KOPT-K1 (cell line): ENCODE results near the gene PUS1.
"Not testable (repeated sequence)": the region's sequence is repeated elsewhere in the genome, so short reads cannot be mapped to it uniquely, and the experiment has no call there.

Experiments
- H3K27ac ChIP-seq: fragments of 200-600 bp; sonication (generic); 2 replicates; pipeline ENCODE4 v1.5.1; 2016; ENCODE audit warnings: antibody characterized with exemption, mild to moderate bottlenecking, low read depth, low read length; ENCODE audit not compliant: poor library complexity, severe bottlenecking
- H3K36me3 ChIP-seq: fragments of 200-600 bp; sonication (generic); 2 replicates; pipeline ENCODE4 v1.5.1; 2017; ENCODE audit warnings: antibody characterized with exemption, mild to moderate bottlenecking, low read length, moderate library complexity; ENCODE audit not compliant: insufficient read depth
- H3K9me3 ChIP-seq: fragments of 200-600 bp; sonication (generic); 2 replicates; pipeline ENCODE4 v1.5.1; 2017; ENCODE audit warnings: antibody characterized with exemption, low read length, mild to moderate bottlenecking; ENCODE audit not compliant: insufficient read depth, poor library complexity, severe bottlenecking

Gene PUS1

DNA sequence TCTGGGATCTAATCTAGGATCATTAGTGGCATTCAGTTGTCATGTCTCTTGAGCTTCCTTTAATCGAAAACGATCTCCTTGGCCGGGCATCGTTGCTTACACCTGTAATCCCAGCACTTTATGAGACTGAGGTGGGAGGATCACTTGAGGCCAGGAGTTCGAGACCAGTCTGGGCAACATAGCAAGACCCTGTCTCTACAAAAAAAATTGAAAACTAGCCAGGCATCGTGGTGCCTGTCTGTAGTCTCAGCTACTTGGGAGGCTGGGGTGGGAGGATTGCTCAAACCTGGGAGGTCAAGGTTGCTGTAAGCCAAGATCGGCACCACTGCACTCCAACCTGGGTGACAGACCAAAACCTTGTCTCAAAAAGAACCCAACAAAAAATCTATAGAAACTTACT is 9.0 kb downstream of the PUS1 start:
- Histone ChIP-seq H3K36me3 (peaks cover 100% of the 10 kb centered on the region), H3K27ac (no peak overlapping the region), H3K9me3 (no peaks in the 10 kb centered on the region)

DNA sequence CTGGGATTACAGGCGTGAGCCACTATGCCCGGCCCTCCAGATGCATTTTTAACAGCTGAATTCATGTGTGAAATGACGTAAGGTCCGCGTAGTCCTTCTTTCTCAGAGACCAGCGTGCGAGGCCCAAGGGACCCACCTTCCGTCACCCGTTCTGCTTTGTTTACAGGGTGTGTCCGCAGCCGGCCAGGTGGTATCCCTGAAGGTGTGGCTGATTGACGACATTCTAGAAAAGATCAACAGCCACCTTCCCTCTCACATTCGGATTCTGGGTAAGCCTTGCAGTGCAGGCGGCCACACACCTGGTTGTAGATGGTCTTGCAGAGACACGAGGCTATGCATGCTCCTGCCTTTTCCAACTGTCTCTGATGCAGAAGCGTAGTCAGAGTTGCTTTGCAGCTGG is 9.9 kb downstream of the PUS1 start:
- H3K27ac ChIP-seq: no peak overlapping the region
- peaks cover 100% of the 10 kb centered on the region for H3K36me3 ChIP-seq
- no peaks in the 10 kb centered on the region for H3K9me3 ChIP-seq

DNA sequence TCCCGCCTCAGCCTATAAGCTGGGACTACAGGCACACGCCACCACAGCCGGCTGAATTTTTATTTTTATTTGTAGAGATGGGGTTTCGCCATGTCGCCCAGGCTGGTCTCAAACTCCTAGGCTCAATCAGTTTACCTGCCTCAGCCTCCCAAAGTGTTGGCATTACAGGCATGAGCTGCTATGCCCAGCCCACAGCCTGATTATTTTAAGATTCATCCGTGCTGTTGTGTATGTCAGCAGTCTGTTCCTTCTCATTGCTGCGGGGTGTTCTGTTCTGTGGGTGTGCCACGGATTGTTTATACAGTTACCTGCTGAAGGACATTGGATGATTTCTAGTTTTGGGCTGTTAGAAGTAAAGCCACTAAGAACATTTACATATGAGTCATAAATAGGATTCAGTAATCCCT is 11.1 kb downstream of the PUS1 start:
- H3K36me3 ChIP-seq: peaks cover 100% of the 10 kb centered on the region
- H3K27ac ChIP-seq: no peak overlapping the region
- H3K9me3 ChIP-seq: no peaks in the 10 kb centered on the region

DNA sequence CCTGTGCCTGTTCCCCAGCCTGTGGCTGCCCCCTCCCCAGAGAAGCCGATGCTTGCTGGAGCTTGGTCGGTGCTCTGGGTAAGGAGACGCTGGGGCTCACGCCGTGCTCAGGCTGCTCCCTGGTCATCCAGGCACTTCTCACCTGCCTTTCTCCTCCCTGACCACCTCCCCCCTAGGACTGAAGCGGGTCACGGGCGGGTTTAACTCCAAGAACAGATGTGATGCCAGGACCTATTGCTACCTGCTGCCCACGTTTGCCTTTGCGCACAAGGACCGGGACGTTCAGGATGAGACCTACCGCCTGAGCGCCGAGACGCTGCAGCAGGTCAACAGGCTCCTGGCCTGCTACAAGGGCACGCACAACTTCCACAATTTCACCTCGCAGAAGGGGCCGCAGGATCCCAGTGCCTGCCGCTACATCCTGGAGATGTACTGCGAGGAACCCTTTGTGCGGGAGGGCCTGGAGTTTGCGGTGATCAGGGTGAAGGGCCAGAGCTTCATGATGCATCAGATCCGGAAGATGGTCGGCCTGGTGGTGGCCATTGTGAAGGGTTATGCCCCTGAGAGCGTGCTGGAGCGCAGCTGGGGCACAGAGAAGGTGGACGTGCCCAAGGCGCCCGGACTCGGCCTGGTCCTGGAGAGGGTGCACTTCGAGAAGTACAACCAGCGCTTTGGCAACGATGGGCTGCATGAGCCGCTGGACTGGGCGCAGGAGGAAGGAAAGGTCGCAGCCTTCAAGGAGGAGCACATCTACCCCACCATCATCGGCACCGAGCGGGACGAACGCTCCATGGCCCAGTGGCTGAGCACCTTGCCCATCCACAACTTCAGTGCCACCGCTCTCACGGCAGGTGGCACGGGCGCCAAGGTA is 12.3 kb downstream of the PUS1 start:
- H3K36me3 ChIP-seq: peaks cover 89% of the 10 kb centered on the region
- no peaks in the 10 kb centered on the region for H3K9me3 ChIP-seq
- H3K27ac ChIP-seq: no peak overlapping the region

DNA sequence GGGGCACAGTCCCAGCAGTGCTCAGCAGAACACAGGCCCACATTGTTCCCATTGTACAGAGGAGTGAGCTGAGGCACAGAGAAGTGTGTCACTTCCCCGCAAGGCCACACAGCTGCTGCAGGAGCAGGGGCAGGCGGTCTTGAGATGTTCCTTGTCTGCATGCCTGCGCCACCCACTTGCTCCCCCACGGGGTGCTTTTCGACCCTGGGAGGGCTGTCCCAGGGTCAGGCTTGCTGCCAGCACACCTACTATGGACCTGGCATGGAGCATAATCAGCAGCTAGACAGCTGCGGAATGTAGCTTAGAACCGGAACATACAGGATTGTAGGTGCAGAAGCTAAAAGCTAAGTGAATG is 12.9 kb downstream of the PUS1 start:
- Histone ChIP-seq H3K36me3 (peaks cover 83% of the 10 kb centered on the region), H3K27ac (no peak overlapping the region), H3K9me3 (no peaks in the 10 kb centered on the region)

DNA sequence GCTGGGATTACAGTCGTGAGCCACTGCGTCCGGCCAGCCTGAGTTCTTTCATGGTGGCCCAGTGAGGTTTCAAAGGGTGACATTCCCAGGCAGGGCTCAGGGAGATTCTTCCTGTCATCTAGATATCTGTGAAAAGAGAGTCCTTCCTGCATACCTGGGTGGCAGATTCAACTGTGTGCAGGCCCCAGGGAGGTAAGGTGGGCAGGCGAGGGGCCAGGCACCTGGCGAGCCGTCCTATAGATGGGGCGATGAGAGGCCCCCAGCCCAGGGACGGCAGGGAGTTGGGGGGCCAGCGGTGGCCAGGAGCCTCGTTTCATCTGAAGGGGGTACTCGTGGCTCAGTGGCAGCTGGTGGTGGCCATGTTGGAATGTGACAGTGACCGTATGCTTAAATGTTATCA is 13.6 kb downstream of the PUS1 start:
- peaks cover 76% of the 10 kb centered on the region for H3K36me3 ChIP-seq

DNA sequence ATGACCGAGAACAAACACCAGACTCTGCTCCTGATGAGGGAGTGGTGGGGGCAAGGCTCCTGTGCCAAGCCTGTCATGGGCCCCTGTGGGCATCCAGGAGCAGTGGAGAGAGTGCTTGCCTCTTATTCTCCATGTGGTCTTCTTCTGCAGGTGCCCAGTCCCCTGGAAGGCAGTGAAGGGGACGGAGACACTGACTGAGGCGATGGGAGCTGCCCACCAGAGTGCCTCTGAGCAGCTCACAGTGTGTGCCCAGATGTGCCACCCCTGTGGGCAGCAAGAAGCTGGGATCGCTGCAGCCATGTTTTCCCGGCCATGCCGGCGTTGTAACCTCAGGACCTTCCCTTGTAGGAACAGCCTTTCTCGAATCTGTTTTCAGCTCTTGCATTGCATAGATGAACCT is 14.3 kb downstream of the PUS1 start:
- H3K9me3 ChIP-seq: no peaks in the 10 kb centered on the region
- peaks cover 69% of the 10 kb centered on the region for H3K36me3 ChIP-seq
- no peak overlapping the region for H3K27ac ChIP-seq

More for the DNA sequence above, 13.6 kb downstream of the PUS1 start:
- no peak overlapping the region for H3K27ac ChIP-seq
- H3K9me3 ChIP-seq: no peaks in the 10 kb centered on the region

DNA sequence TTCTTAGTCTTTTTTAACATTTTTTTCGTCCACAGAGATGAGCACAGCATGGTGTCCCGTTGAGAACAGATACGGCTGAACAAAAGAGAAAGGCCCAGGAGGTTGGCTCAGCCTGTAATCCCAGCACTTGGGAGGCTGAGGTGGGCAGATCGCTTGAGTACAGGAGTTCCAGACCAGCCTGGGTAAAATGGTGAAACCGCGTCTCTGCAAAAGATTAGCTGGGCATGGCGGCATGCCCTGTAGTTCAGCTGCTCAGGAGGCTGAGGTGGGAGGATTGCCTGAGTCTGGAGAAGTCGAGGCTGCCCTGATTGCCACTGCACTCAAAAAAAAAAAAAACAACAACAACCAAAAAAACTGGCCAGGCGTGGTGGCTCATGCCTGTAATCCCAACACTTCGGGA is 14.8 kb downstream of the PUS1 start:
- H3K9me3 ChIP-seq: no peaks in the 10 kb centered on the region
- H3K36me3 ChIP-seq: peaks cover 64% of the 10 kb centered on the region
- no peak overlapping the region for H3K27ac ChIP-seq

DNA sequence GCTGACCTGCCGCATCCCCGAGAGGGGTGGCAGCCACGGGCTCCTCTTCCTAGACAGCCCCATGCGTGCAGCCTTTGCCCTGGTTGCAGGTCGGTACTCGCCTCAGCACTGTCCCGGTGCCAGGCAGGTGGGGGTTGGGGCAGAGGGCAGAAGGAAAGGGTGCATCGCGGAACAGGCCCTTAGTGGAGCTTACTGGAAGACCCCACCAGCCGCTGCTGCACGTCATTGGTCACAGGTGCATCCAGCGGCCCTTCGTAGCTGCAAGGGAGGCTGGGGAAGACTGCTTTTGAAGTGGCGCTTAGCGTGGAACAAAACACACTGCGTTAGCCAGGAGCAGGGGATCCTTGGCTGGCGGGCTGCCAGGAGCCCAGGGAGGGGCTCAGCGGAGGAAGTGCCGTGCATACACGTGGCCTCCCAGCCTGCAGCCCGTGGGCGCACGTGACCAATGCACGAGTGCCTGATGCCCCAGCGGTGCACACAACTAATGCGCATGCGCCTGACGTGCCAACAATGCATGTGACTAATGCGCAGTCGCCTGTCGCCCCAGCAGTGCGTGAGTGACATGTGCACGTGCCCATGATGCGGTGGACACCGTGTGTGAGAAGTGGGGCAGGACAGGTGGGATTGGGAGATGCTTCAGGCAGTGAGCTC is 15.7 kb downstream of the PUS1 start:
- no peaks in the 10 kb centered on the region for H3K9me3 ChIP-seq

DNA sequence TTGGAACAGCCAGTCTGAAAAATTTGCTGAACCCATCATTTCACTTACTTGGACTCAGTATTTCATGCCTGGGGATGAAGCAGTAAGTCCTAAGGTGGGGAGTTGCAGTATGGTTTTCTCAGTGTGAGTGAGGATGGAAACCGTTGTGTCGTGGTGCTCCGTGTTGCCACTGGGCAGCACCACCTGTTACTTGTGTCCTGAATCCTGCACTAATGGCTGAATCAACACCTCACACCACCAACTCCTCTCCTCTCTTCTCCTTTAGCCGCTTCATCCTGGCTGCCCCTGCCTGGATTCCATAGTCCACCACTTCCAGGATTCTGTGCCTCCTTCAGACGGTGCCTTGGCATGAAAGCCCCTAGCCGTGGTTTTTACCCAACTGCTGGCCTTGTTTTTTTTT is 17.7 kb downstream of the PUS1 start:
- Histone ChIP-seq H3K27ac (no peak overlapping the region), H3K9me3 (no peaks in the 10 kb centered on the region), H3K36me3 (peaks cover 35% of the 10 kb centered on the region)

More for the DNA sequence above, 15.7 kb downstream of the PUS1 start:
- Histone ChIP-seq H3K36me3 (peaks cover 56% of the 10 kb centered on the region), H3K27ac (no peak overlapping the region)

DNA sequence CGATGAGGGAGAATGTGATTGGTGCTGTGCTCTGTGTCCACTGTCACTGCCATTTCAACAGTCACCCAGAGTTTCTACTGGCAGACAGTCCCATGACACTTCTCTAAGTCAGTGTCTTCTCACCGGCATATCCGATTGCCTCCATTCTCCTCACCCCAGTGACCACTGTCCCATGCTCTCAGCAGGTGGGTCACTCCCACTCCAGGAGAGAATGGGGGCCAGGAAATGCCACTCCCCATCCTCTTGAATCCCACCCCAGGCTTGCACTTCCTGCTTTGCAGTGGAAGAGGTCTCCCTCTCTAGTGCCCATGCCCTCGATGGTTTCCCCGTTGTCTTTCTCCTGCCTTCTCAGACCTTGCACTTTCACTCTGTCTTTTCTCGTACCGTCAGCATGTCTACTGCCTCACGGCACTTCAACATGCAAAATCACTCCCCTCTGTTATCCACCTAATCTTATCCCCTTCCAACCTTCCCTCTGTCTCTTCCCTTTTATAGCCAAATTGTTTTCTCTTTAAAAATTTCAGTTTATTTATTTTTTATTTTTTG is 18.5 kb downstream of the PUS1 start:
- peaks cover 27% of the 10 kb centered on the region for H3K36me3 ChIP-seq
- no peaks in the 10 kb centered on the region for H3K9me3 ChIP-seq
- H3K27ac ChIP-seq: no peak overlapping the region

DNA sequence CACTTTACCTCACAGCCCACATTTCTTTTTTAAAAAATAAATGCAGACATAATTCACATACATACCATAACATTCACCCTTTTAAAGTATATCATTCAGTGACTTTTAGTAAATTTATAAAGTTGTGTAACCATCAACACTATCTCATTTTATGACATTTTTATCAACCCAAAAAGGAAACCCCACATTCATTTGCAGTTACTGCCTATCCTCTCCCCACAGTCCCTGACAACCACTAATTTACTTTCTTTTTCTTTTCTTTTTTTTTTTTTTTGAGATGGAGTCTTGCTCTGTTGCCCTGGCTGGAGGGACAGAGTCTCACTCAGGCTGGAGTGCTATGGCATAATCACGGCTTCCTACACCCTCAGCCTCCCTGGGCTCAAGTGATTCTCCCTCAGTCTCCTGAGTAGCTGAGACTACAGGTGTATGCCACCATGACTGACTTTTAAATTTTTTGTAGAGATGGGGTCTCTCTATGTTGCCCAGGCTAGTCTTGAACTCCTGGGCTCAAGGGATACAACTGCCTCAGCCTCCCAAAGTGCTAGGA is 19.2 kb downstream of the PUS1 start:
- Histone ChIP-seq H3K27ac (no peak overlapping the region), H3K9me3 (no peaks in the 10 kb centered on the region), H3K36me3 (peaks cover 20% of the 10 kb centered on the region)

DNA sequence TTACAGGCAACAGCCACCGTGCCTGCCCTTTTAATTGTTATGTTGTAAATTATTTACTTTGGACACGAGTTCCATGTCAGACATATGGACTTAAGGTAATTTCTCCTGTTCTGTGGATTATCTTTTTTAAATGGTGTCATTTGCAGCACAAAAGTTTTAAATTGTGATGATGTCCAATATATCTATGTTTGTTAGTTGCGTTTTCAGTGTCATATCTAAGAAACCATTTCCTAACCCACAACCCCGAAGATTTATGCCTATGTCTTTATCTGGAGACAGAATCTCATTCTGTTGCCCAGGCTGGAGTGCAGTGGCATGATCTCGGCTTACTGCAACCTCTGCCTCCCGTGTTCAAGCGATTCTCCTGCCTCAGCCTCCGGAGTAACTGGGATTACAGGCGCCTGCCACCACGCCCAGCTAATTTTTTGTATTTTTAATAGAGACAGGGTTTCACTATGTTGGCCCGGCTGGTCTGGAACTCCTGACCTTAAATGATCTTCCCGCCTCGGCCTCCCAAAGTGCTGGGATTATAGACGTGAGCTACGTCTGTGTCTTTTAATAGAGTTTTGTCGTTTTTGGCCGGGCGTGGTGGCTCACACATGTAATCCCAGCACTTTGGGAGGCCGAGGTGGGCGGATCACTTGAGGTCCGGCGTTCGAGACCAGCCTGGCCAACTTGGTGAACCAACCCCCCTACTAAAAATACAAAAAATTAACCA is 19.8 kb downstream of the PUS1 start:
- Histone ChIP-seq H3K36me3 (peaks cover 14% of the 10 kb centered on the region), H3K27ac (peak overlapping the region; percentile 93)
- H3K9me3 ChIP-seq: not testable (repeated sequence)

DNA sequence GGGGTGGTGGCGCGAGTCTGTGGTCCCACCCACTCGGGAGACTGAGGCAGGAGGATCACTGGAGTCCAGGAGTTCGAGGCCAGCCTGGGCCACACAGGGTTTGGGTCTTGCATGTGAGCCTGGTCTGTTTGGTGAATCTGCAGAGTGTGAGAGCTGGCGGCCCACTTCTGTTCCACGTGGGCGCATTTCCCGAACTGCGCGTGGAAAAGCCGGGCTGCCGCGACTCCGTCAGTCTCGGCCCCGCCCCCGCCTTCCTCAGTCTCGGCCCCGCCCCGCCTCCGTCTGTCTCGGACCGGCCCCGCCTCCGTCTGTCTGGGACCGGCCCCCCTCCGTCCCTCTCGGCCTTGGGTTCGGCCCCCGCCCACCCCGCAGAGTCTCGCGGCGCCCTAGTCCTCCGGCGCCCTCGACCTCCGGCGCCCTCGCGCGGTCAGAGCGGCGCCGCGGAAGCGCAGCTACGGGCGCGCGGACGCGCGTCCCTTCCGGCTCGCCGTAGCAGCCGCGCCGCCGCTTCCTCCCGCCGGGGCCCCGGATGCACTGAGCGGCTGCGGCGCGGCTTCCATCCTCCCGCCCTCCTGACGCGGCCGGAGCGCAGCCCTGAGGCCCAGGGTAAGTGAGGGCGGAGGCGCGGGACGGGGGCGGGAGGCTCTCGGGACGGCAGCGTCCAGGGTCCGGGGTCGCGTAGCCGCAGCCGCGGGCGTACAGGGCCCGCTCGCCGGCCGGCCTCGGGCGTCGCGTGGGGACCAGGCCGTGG is 20.5 kb downstream of the PUS1 start, which contains the start of gene EP400:
Gene EP400, plus strand, starts transcription at position 512 of the 751 bp plus-strand sequence. CDS start 10,678 bp downstream, outside the sequence.
- H3K9me3 ChIP-seq: no peaks in the 10 kb centered on the region
- peaks cover 7% of the 10 kb centered on the region for H3K36me3 ChIP-seq
- peak within 1 kb of the TSS; percentile 93 for H3K27ac ChIP-seq
